HEK293 (cell line): ENCODE data around the gene PCDH15.
A peak's percentile ranks its signal among the peaks of the same experiment; 100 is the strongest.

ENCODE experiments used
- CTCF ChIA-PET: fragments of 350-600 bp; formaldehyde crosslinking; extraction: SDS; loops from one replicate; lab custom pipeline; 2021; ENCODE audit warnings: antibody characterized with exemption; lab: Yijun Ruan, JAX
- POLR2A ChIA-PET: fragments of 300-600 bp; formaldehyde crosslinking; extraction: SDS; loops from one replicate; lab custom pipeline; 2020; ENCODE audit warnings: antibody characterized with exemption, inconsistent platforms; lab: Yijun Ruan, JAX
- H3K27ac ChIP-seq: fragments of 200-500 bp; sonication (Bioruptor generic); 2 replicates; pipeline ENCODE4 v1.5.1; 2014; ENCODE audit warnings: low read depth, low read length, control low read depth, inconsistent platforms; ENCODE audit errors: extremely low read depth
- H3K36me3 ChIP-seq, 2 experiments: fragments of 200-500 bp in 1 of 2; sonication (Bioruptor generic) in 1 of 2; 1 replicate in 1 of 2; 2 replicates in 1 of 2; pipeline ENCODE4 v1.5.1; 2014 to 2017; ENCODE audit warnings: inconsistent platforms in 2 of 2, low read length in 2 of 2; ENCODE audit not compliant: control insufficient read depth in 2 of 2, insufficient read depth in 1 of 2
- H3K4me1 ChIP-seq: fragments of 200-500 bp; sonication (Bioruptor generic); 2 replicates; pipeline ENCODE4 v1.5.1; 2014; ENCODE audit warnings: mild to moderate bottlenecking, low read length, inconsistent platforms; ENCODE audit not compliant: control insufficient read depth, insufficient read depth
- H3K4me3 ChIP-seq: 2 replicates; pipeline ENCODE4 v1.5.1; 2011; ENCODE audit warnings: low read depth, mild to moderate bottlenecking, control low read depth, low read length, moderate library complexity
- H3K9me3 ChIP-seq: fragments of 200-500 bp; sonication (Bioruptor generic); 2 replicates; pipeline ENCODE4 v1.5.1; 2014; ENCODE audit warnings: low read depth, low read length, inconsistent platforms; ENCODE audit not compliant: control insufficient read depth, insufficient read depth
- FEZF1 ChIP-seq: fragments of 450-650 bp; formaldehyde crosslinking; IDR thresholded peaks from 2 replicates; pipeline ENCODE4 v1.5.1; 2016; ENCODE audit warnings: missing biosample characterization, missing genetic modification characterization
- HOXD13 ChIP-seq: sonication (generic); formaldehyde crosslinking; IDR thresholded peaks from 2 replicates; pipeline ENCODE4 v1.8.0; 2022; ENCODE audit warnings: missing genetic modification reagents, borderline replicate concordance
- MYNN ChIP-seq: fragments of 450-650 bp; formaldehyde crosslinking; IDR thresholded peaks from 2 replicates; pipeline ENCODE4 v1.5.1; 2016; ENCODE audit warnings: missing biosample characterization, missing genetic modification characterization, borderline replicate concordance
- SCRT1 ChIP-seq: fragments of 450-650 bp; formaldehyde crosslinking; IDR thresholded peaks from 2 replicates; pipeline ENCODE4 v1.5.1; 2016; ENCODE audit warnings: missing biosample characterization, missing genetic modification characterization, borderline replicate concordance
- SETDB1 ChIP-seq: IDR thresholded peaks from one replicate; pipeline ENCODE4 v1.6.1; 2017; ENCODE audit warnings: mild to moderate bottlenecking, low read length, moderate library complexity, mixed read lengths; ENCODE audit not compliant: insufficient read length
- SP7 ChIP-seq: fragments of 450-650 bp; formaldehyde crosslinking; IDR thresholded peaks from 2 replicates; pipeline ENCODE4 v1.5.1; 2016; ENCODE audit warnings: missing biosample characterization, missing genetic modification characterization
- TRIM28 ChIP-seq: IDR thresholded peaks from 2 replicates; pipeline ENCODE4 v1.6.1; 2011; ENCODE audit warnings: low read length, control low read depth, borderline replicate concordance
- TSHZ1 ChIP-seq: fragments of 450-650 bp; formaldehyde crosslinking; IDR thresholded peaks from 2 replicates; pipeline ENCODE4 v1.5.1; 2016; ENCODE audit warnings: missing biosample characterization, missing genetic modification characterization, borderline replicate concordance
- ZNF148 ChIP-seq: fragments of 450-650 bp; formaldehyde crosslinking; IDR thresholded peaks from 2 replicates; pipeline ENCODE4 v1.5.0; 2017; ENCODE audit warnings: missing biosample characterization, missing genetic modification characterization, borderline replicate concordance
- ZNF174 ChIP-seq: fragments of 450-650 bp; formaldehyde crosslinking; IDR thresholded peaks from 2 replicates; pipeline ENCODE4 v1.5.0; 2017; ENCODE audit warnings: missing biosample characterization, mild to moderate bottlenecking, missing genetic modification characterization
- ZNF391 ChIP-seq: fragments of 450-650 bp; formaldehyde crosslinking; IDR thresholded peaks from 2 replicates; pipeline ENCODE4 v1.5.1; 2016; ENCODE audit warnings: low read depth, missing biosample characterization, missing genetic modification characterization, borderline replicate concordance
- ZNF48 ChIP-seq: fragments of 450-650 bp; formaldehyde crosslinking; IDR thresholded peaks from 2 replicates; pipeline ENCODE4 v1.5.1; 2016; ENCODE audit warnings: missing biosample characterization, missing genetic modification characterization
- ZNF518A ChIP-seq: fragments of 450-650 bp; formaldehyde crosslinking; conservative IDR thresholded peaks from 2 replicates; pipeline ENCODE4 v1.5.1; 2016; ENCODE audit warnings: low read depth, missing biosample characterization, missing genetic modification characterization
- ZNF585B ChIP-seq: fragments of 450-650 bp; formaldehyde crosslinking; IDR thresholded peaks from 2 replicates; pipeline ENCODE4 v1.5.1; 2016; ENCODE audit warnings: missing biosample characterization, missing genetic modification characterization
- ZNF660 ChIP-seq: fragments of 450-650 bp; IDR thresholded peaks from 2 replicates; pipeline ENCODE4 v1.5.1; 2018; ENCODE audit warnings: missing biosample characterization, mild to moderate bottlenecking, missing genetic modification characterization
- ZNF791 ChIP-seq: fragments of 450-650 bp; formaldehyde crosslinking; IDR thresholded peaks from 2 replicates; pipeline ENCODE4 v1.5.1; 2016; ENCODE audit warnings: missing biosample characterization, missing genetic modification characterization
- ZSCAN18 ChIP-seq: fragments of 450-650 bp; formaldehyde crosslinking; IDR thresholded peaks from 2 replicates; pipeline ENCODE4 v1.5.1; 2016; ENCODE audit warnings: missing biosample characterization, missing genetic modification characterization

PCDH15 gene

GRCh38 chr10:54342058-54342457 is 459.0 kb downstream of the PCDH15 start:
- no peaks in the 10 kb centered on the region for H3K9me3 ChIP-seq
- CTCF ChIA-PET = no interaction called here
- no peaks in the 10 kb centered on the region for H3K36me3 ChIP-seq
- H3K4me1 ChIP-seq = no peaks in the 10 kb centered on the region
- POLR2A ChIA-PET = no interaction called here
- no peak overlapping the region for H3K27ac ChIP-seq
- no peak overlapping the region for H3K4me3 ChIP-seq
- TF ChIP-seq ZNF585B (tag by site-specific recombination) (peak; percentile 84), ZNF174 (tag by site-specific recombination) (no peak), SCRT1 (tag by site-specific recombination) (no peak), TRIM28 (peak; percentile 81; the same call in 1 of the 2 replicates), ZNF148 (no peak), SETDB1 (peak; percentile 49)
- TF ChIP-seq, all 188 proteins: peak for 3

- no peaks in the 10 kb centered on the region for H3K36me3 ChIP-seq
- H3K4me1 ChIP-seq = no peaks in the 10 kb centered on the region
- H3K9me3 ChIP-seq = no peaks in the 10 kb centered on the region
- no peak for TF ChIP-seq ZNF660 (tag by site-specific recombination)
- no peak for TF ChIP-seq TSHZ1 (tag by site-specific recombination)
- TF ChIP-seq FEZF1 (tag by site-specific recombination) = no peak
- no peak for TF ChIP-seq ZNF174 (tag by site-specific recombination)
- TF ChIP-seq HOXD13 = no peak
- no peak for TF ChIP-seq ZNF791
- ChIA-PET CTCF (no interaction called here), POLR2A (no interaction called here)
- no peak overlapping the region for H3K27ac ChIP-seq
- no peak overlapping the region for H3K4me3 ChIP-seq
Measured at GRCh38 chr10:54335296-54335695, 465.7 kb downstream of the PCDH15 start.

- H3K27ac ChIP-seq = no peak overlapping the region
- H3K4me3 ChIP-seq = no peak overlapping the region
- no peaks in the 10 kb centered on the region for H3K9me3 ChIP-seq
- no peaks in the 10 kb centered on the region for H3K36me3 ChIP-seq
- H3K4me1 ChIP-seq = no peaks in the 10 kb centered on the region
- CTCF ChIA-PET = no interaction called here
- POLR2A ChIA-PET = no interaction called here
- TF ChIP-seq SP7 (tag by site-specific recombination) (no peak), ZNF391 (tag by site-specific recombination) (no peak), ZSCAN18 (tag by site-specific recombination) (no peak), ZNF518A (no peak), ZNF48 (tag by site-specific recombination) (no peak), MYNN (tag by site-specific recombination) (no peak)
Measured at GRCh38 chr10:54319341-54319740, 481.7 kb downstream of the PCDH15 start.
